GM12864 (cell line): ENCODE results near the gene PLOD1.

Source experiments
- DNase-seq: peaks from one replicate; pipeline ENCODE4 v3.0.0-alpha.2; 2011; ENCODE audit warnings: low read depth
- H3K4me3 ChIP-seq: 2 replicates; pipeline ENCODE4 v1.5.1; 2011; ENCODE audit warnings: mild to moderate bottlenecking, low read depth, low read length, control low read depth
- CTCF ChIP-seq: IDR thresholded peaks from 2 replicates; pipeline ENCODE4 v1.5.1; 2011; ENCODE audit warnings: low read depth, mild to moderate bottlenecking, moderate library complexity, low read length, control low read depth, inconsistent platforms; ENCODE audit errors: missing control alignments

PLOD1 gene

GRCh38 chr1:11942280-11942679 lies 7.8 kb downstream of the PLOD1 start:
- DNase-seq, result no peak
- H3K4me3 ChIP-seq, result no peak overlapping the region
- TF ChIP-seq CTCF, result no peak

- H3K4me3 ChIP-seq, result no peak overlapping the region
- DNase-seq, result no peak
- TF ChIP-seq CTCF, result no peak
These were observed 9.1 kb downstream of the PLOD1 start for GRCh38 chr1:11943619-11944018.

- H3K4me3 ChIP-seq, result no peak overlapping the region
- no peak for TF ChIP-seq CTCF
- DNase-seq, result no peak
These were observed 9.9 kb downstream of the PLOD1 start for GRCh38 chr1:11944358-11944931.

- TF ChIP-seq CTCF, result no peak
- no peak for DNase-seq
- no peak overlapping the region for H3K4me3 ChIP-seq
These were observed 12.1 kb downstream of the PLOD1 start for GRCh38 chr1:11946647-11947046.

GRCh38 chr1:11948822-11949458 lies 14.4 kb downstream of the PLOD1 start:
- DNase-seq, result no peak
- TF ChIP-seq CTCF, result no peak
- no peak overlapping the region for H3K4me3 ChIP-seq

- TF ChIP-seq CTCF, result no peak
- no peak overlapping the region for H3K4me3 ChIP-seq
- DNase-seq, result no peak
These were observed 17.4 kb downstream of the PLOD1 start for GRCh38 chr1:11951901-11952300.
